HL-60 (cell line): Measurements from ENCODE around the gene SNX1.

Experiments used
- GABPA ChIP-seq: IDR thresholded peaks from 2 replicates; pipeline ENCODE4 v1.6.1; 2012; ENCODE audit warnings: low read depth
- POLR2AphosphoS5 ChIP-seq: IDR thresholded peaks from 2 replicates; pipeline ENCODE4 v1.6.1; 2012; ENCODE audit warnings: low read depth
- SPI1 ChIP-seq: IDR thresholded peaks from 2 replicates; pipeline ENCODE4 v1.6.1; 2012; ENCODE audit warnings: low read depth, mild to moderate bottlenecking, borderline replicate concordance
- TF ChIP-seq, protein P1 (sequence below): IDR thresholded peaks from one replicate; pipeline ENCODE4 v1.5.1; 2011; ENCODE audit warnings: low read length, control low read depth, inconsistent platforms; ENCODE audit not compliant: insufficient read depth
- TF ChIP-seq, protein P2 (sequence below): IDR thresholded peaks from 2 replicates; pipeline ENCODE4 v1.6.1; 2012; ENCODE audit warnings: low read depth; ENCODE audit not compliant: insufficient replicate concordance

GRCh38 chr15:64180235-64180824 is 84.5 kb downstream of the SNX1 start:
- TF ChIP-seq, protein P1, sequence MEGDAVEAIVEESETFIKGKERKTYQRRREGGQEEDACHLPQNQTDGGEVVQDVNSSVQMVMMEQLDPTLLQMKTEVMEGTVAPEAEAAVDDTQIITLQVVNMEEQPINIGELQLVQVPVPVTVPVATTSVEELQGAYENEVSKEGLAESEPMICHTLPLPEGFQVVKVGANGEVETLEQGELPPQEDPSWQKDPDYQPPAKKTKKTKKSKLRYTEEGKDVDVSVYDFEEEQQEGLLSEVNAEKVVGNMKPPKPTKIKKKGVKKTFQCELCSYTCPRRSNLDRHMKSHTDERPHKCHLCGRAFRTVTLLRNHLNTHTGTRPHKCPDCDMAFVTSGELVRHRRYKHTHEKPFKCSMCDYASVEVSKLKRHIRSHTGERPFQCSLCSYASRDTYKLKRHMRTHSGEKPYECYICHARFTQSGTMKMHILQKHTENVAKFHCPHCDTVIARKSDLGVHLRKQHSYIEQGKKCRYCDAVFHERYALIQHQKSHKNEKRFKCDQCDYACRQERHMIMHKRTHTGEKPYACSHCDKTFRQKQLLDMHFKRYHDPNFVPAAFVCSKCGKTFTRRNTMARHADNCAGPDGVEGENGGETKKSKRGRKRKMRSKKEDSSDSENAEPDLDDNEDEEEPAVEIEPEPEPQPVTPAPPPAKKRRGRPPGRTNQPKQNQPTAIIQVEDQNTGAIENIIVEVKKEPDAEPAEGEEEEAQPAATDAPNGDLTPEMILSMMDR = no peak
- TF ChIP-seq SPI1 = no peak
- TF ChIP-seq, protein P2, sequence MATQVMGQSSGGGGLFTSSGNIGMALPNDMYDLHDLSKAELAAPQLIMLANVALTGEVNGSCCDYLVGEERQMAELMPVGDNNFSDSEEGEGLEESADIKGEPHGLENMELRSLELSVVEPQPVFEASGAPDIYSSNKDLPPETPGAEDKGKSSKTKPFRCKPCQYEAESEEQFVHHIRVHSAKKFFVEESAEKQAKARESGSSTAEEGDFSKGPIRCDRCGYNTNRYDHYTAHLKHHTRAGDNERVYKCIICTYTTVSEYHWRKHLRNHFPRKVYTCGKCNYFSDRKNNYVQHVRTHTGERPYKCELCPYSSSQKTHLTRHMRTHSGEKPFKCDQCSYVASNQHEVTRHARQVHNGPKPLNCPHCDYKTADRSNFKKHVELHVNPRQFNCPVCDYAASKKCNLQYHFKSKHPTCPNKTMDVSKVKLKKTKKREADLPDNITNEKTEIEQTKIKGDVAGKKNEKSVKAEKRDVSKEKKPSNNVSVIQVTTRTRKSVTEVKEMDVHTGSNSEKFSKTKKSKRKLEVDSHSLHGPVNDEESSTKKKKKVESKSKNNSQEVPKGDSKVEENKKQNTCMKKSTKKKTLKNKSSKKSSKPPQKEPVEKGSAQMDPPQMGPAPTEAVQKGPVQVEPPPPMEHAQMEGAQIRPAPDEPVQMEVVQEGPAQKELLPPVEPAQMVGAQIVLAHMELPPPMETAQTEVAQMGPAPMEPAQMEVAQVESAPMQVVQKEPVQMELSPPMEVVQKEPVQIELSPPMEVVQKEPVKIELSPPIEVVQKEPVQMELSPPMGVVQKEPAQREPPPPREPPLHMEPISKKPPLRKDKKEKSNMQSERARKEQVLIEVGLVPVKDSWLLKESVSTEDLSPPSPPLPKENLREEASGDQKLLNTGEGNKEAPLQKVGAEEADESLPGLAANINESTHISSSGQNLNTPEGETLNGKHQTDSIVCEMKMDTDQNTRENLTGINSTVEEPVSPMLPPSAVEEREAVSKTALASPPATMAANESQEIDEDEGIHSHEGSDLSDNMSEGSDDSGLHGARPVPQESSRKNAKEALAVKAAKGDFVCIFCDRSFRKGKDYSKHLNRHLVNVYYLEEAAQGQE = no peak
- no peak for TF ChIP-seq POLR2AphosphoS5
- TF ChIP-seq GABPA = no peak
